Measurements from ENCODE around the gene HINFP. TPM values are rescaled to one million over a fixed set of nuclear protein-coding genes. Genes with fewer than 3 reads are reported as not detected.

The HINFP gene
- total RNA-seq, 1 donor from 2014 or later: 32.8 TPM

GRCh38 chr11:119152043-119152442 is 30.7 kb downstream of the HINFP start:
- H3K4me1 Mint-ChIP-seq: no peaks in the 10 kb centered on the region
- no peak overlapping the region for H3K27ac Mint-ChIP-seq
- DNase-seq (ENCODE audit: low spot score in 2 of 2, unreplicated experiment in 2 of 2): no peak
- no peak for TF ChIP-seq CTCF (IDR thresholded peaks at IDR 0.05; ENCODE audit: unreplicated experiment)
- no peaks in the 10 kb centered on the region for H3K36me3 Mint-ChIP-seq
- peaks cover 84% of the 10 kb centered on the region for H3K27me3 Mint-ChIP-seq (ENCODE audit: low read depth)
- no peaks in the 10 kb centered on the region for H3K9me3 Mint-ChIP-seq
- H3K4me3 Mint-ChIP-seq: no peak overlapping the region

- H3K9me3 Mint-ChIP-seq: no peaks in the 10 kb centered on the region
- H3K27ac Mint-ChIP-seq: no peak overlapping the region
- H3K36me3 Mint-ChIP-seq: no peaks in the 10 kb centered on the region
- TF ChIP-seq CTCF (IDR thresholded peaks at IDR 0.05; ENCODE audit: unreplicated experiment): no peak
- H3K27me3 Mint-ChIP-seq (ENCODE audit: low read depth): peaks cover 79% of the 10 kb centered on the region
- no peaks in the 10 kb centered on the region for H3K4me1 Mint-ChIP-seq
- DNase-seq (ENCODE audit: low spot score in 2 of 2, unreplicated experiment in 2 of 2): no peak
- no peak overlapping the region for H3K4me3 Mint-ChIP-seq
Observed at GRCh38 chr11:119152604-119153003, 31.2 kb downstream of the HINFP start.

GRCh38 chr11:119153049-119153818 is 31.9 kb downstream of the HINFP start:
- H3K36me3 Mint-ChIP-seq: no peaks in the 10 kb centered on the region
- no peak overlapping the region for H3K27ac Mint-ChIP-seq
- DNase-seq (ENCODE audit: low spot score in 2 of 2, unreplicated experiment in 2 of 2): no peak
- H3K4me1 Mint-ChIP-seq: no peaks in the 10 kb centered on the region
- H3K4me3 Mint-ChIP-seq: no peak overlapping the region
- TF ChIP-seq CTCF (IDR thresholded peaks at IDR 0.05; ENCODE audit: unreplicated experiment): no peak
- H3K9me3 Mint-ChIP-seq: no peaks in the 10 kb centered on the region
- H3K27me3 Mint-ChIP-seq (ENCODE audit: low read depth): peaks cover 74% of the 10 kb centered on the region

GRCh38 chr11:119154178-119154577 is 32.8 kb downstream of the HINFP start:
- TF ChIP-seq CTCF (IDR thresholded peaks at IDR 0.05; ENCODE audit: unreplicated experiment): no peak
- no peaks in the 10 kb centered on the region for H3K9me3 Mint-ChIP-seq
- H3K36me3 Mint-ChIP-seq: no peaks in the 10 kb centered on the region
- no peak overlapping the region for H3K4me3 Mint-ChIP-seq
- no peaks in the 10 kb centered on the region for H3K4me1 Mint-ChIP-seq
- no peak overlapping the region for H3K27ac Mint-ChIP-seq
- DNase-seq (ENCODE audit: low spot score in 2 of 2, unreplicated experiment in 2 of 2): no peak
- H3K27me3 Mint-ChIP-seq (ENCODE audit: low read depth): peaks cover 67% of the 10 kb centered on the region

- Mint-ChIP-seq H3K36me3 (no peaks in the 10 kb centered on the region), H3K4me1 (no peaks in the 10 kb centered on the region), H3K9me3 (no peaks in the 10 kb centered on the region), H3K4me3 (no peak overlapping the region), H3K27ac (no peak overlapping the region), H3K27me3 (ENCODE audit: low read depth) (peaks cover 59% of the 10 kb centered on the region)
- no peak for TF ChIP-seq CTCF (IDR thresholded peaks at IDR 0.05; ENCODE audit: unreplicated experiment)
- no peak for DNase-seq (ENCODE audit: low spot score in 2 of 2, unreplicated experiment in 2 of 2)
Observed at GRCh38 chr11:119155733-119156492, 34.5 kb downstream of the HINFP start.

Data from mesothelial cell of epicardium (in vitro differentiated cells).